Omental fat pad (tissue), 4 donors: ENCODE data around the gene JAKMIP3. TPM values are rescaled to one million over a fixed set of nuclear protein-coding genes. Genes with fewer than 3 reads are reported as not detected.

Experiments used
- ATAC-seq: fragments of 150-250 bp; one replicate; pipeline ENCODE4 v1.9.1; 2016; ENCODE audit warnings: mild to moderate bottlenecking, moderate library complexity; ENCODE audit not compliant: low FRiP score
- DNase-seq: peaks from one replicate; pipeline ENCODE4 v3.0.0-alpha.2; 2019; ENCODE audit warnings: low spot score
- CTCF ChIP-seq, 3 donors: fragments of 450-650 bp; IDR thresholded peaks; one replicate each; pipeline ENCODE4 v1.5.1; 2016 to 2017; ENCODE audit warnings: antibody characterized with exemption in 3 of 3, mild to moderate bottlenecking in 3 of 3, moderate library complexity in 2 of 3
- total RNA-seq, 4 donors: library from RNA; depleted of rRNA; stranded (reverse); fragments of >200 nt; gene quantifications; one replicate each; pipeline ENCODE4 v1.1.0, GENCODE V29; 2016

The JAKMIP3 gene
- total RNA-seq, 4 donors from 2014 or later: 0.13 to 0.79 (median 0.37) TPM

GRCh38 chr10:132058793-132059759, 6.7 kb upstream of the JAKMIP3 start:
- no peak for TF ChIP-seq CTCF (IDR thresholded peaks at IDR 0.05)
- no peak for DNase-seq
- no peak for ATAC-seq

- ATAC-seq: no peak
- no peak for TF ChIP-seq CTCF (IDR thresholded peaks at IDR 0.05)
- no peak for DNase-seq
Observed at GRCh38 chr10:132059760-132060508, 5.8 kb upstream of the JAKMIP3 start.

- DNase-seq (no peak), ATAC-seq (no peak)
- no peak for TF ChIP-seq CTCF (IDR thresholded peaks at IDR 0.05)
Observed at GRCh38 chr10:132061030-132061429, 4.7 kb upstream of the JAKMIP3 start.

GRCh38 chr10:132061465-132061864, 4.3 kb upstream of the JAKMIP3 start:
- no peak for DNase-seq
- ATAC-seq: no peak
- no peak for TF ChIP-seq CTCF (IDR thresholded peaks at IDR 0.05)

- ATAC-seq (no peak), DNase-seq (no peak)
- no peak for TF ChIP-seq CTCF (IDR thresholded peaks at IDR 0.05)
Observed at GRCh38 chr10:132062116-132062515, 3.6 kb upstream of the JAKMIP3 start.

- ATAC-seq: no peak
- TF ChIP-seq CTCF (IDR thresholded peaks at IDR 0.05): no peak
- no peak for DNase-seq
Observed at GRCh38 chr10:132062641-132063390, 2.9 kb upstream of the JAKMIP3 start.
